Measurements from ENCODE around the gene SLAMF1.

GRCh38 chr1:160570840-160571239 is 76.0 kb downstream of the SLAMF1 start:
- no peak for TF ChIP-seq CTCF (IDR thresholded peaks at IDR 0.05)
- no peak for TF ChIP-seq EZH2 (IDR thresholded peaks at IDR 0.05; ENCODE audit: borderline replicate concordance, insufficient read depth, low read depth, low read length, poor library complexity, severe bottlenecking)
